Measurements from ENCODE around the gene TMEM204. TPM values are rescaled to one million over a fixed set of nuclear protein-coding genes. Genes with fewer than 3 reads are reported as not detected.

Gene TMEM204
- total RNA-seq, 2 experiments from 2014 or later: 60.6 to 73.5 TPM

- ChIA-PET CTCF (no interaction called here), POLR2A (no interaction called here)
- DNase-seq: no peak
- Mint-ChIP-seq H3K4me3 (no peak overlapping the region), H3K4me1 (peaks cover 42% of the 10 kb centered on the region), H3K27me3 (no peaks in the 10 kb centered on the region), H3K36me3 (ENCODE audit: low read depth) (peaks cover 23% of the 10 kb centered on the region), H3K9me3 (no peaks in the 10 kb centered on the region), H3K27ac (peak overlapping the region; percentile 25)
These were observed 1.9 kb upstream of the TMEM204 start for GRCh38 chr16:1531638-1531910.

DNA sequence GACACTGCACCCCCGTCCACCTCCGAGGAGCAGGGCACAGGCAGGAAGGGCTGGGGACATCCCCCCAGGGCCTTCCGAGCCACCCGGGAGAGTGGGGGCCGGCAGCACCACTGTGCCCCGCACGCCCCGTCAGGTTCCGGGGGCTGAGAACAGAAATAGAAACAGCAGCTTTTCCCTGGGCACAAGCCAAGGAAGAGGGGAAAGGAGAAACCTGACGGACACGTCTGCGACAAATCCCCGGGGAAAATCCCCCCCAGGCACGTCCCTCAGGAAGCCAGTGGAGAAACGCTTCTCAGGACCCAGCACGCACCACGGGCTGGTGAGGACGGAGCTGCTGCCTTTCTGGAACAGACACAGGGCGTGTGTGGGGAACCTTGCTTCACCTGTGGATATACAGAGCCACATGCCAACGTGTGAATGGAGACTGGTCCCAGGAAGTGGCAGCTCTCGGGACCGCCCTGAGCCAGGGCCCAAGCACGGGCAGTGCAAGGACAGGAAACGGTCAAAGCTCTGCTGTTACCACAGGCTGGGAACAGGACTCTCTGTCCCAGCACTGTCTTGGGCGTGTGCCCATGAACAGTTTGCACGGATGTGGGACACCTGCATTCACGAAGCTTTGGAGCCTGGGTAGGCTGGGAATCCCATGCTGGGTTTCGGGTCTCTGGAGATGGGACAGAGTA lies 1.2 kb upstream of the TMEM204 start:
- CTCF ChIA-PET: no interaction called here
- no peak for DNase-seq
- POLR2A ChIA-PET: no interaction called here
- Mint-ChIP-seq H3K9me3 (no peaks in the 10 kb centered on the region), H3K4me3 (no peak overlapping the region), H3K27me3 (no peaks in the 10 kb centered on the region), H3K4me1 (peaks cover 42% of the 10 kb centered on the region), H3K36me3 (ENCODE audit: low read depth) (peaks cover 29% of the 10 kb centered on the region), H3K27ac (peak overlapping the region; percentile 93)

- DNase-seq: no peak
- H3K36me3 Mint-ChIP-seq (ENCODE audit: low read depth): peaks cover 35% of the 10 kb centered on the region
- peaks cover 43% of the 10 kb centered on the region for H3K4me1 Mint-ChIP-seq
- POLR2A ChIA-PET: no interaction called here
- no peaks in the 10 kb centered on the region for H3K27me3 Mint-ChIP-seq
- H3K9me3 Mint-ChIP-seq: no peaks in the 10 kb centered on the region
- CTCF ChIA-PET: interaction anchor here (1.0 kb wide), 1 partner anchor 15 kb away, joined by 3 read pairs; no protein-coding TSS in a partner anchor
- peak overlapping the region; percentile 98 for H3K4me3 Mint-ChIP-seq
- H3K27ac Mint-ChIP-seq: peak overlapping the region; percentile 93
These were observed 695 bp upstream of the TMEM204 start for GRCh38 chr16:1532771-1533170.

DNA sequence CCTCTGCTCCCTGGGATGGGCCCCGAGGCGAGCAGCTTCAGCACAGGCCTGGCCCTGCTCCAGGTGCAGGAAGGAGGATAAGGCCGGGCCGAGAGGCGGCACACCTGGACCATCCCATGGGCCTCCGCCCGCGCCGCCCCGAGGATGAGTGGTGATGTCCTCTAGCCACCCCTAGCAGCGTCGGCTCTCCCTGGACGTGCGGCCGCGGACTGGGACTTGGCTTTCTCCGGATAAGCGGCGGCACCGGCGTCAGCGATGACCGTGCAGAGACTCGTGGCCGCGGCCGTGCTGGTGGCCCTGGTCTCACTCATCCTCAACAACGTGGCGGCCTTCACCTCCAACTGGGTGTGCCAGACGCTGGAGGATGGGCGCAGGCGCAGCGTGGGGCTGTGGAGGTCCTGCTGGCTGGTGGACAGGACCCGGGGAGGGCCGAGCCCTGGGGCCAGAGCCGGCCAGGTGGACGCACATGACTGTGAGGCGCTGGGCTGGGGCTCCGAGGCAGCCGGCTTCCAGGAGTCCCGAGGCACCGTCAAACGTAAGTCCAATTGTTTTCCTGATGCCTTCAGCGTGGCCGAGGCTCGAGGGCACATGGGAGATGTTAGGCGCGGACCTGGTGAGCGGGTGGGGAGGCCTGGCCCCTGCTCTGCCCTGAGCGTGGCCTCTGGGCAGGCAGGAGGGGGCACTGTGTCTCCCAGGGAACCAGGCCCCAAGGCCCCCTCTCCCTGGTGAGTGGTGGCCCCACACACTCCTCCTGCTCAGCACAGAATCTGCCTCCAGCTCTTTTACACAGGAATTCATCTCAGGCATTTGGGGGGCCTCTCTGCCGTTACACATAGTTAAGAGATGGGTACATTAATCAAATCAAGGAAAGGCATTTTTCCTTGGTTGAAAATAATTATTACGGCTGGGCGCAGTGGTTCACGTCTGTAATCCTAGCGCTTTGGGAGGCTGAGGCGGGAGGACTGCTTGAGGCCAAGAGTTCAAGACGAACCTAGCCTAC lies 855 bp downstream of the TMEM204 start:
- Mint-ChIP-seq H3K27ac (peak overlapping the region; percentile 93), H3K36me3 (ENCODE audit: low read depth) (peaks cover 39% of the 10 kb centered on the region), H3K4me1 (peaks cover 51% of the 10 kb centered on the region), H3K4me3 (peak overlapping the region; percentile 98), H3K27me3 (no peaks in the 10 kb centered on the region), H3K9me3 (no peaks in the 10 kb centered on the region)
- DNase-seq: no peak
- CTCF ChIA-PET: interaction anchor here (0.7 to 1.3 kb wide), 4 partner anchors 10 to 172 kb away, joined by 3 read pairs; partner anchors contain the start of gene MAPK8IP3
- POLR2A ChIA-PET: interaction anchor here (0.6 kb wide), 1 partner anchor 11 kb away, joined by 3 read pairs; no protein-coding TSS in a partner anchor

DNA sequence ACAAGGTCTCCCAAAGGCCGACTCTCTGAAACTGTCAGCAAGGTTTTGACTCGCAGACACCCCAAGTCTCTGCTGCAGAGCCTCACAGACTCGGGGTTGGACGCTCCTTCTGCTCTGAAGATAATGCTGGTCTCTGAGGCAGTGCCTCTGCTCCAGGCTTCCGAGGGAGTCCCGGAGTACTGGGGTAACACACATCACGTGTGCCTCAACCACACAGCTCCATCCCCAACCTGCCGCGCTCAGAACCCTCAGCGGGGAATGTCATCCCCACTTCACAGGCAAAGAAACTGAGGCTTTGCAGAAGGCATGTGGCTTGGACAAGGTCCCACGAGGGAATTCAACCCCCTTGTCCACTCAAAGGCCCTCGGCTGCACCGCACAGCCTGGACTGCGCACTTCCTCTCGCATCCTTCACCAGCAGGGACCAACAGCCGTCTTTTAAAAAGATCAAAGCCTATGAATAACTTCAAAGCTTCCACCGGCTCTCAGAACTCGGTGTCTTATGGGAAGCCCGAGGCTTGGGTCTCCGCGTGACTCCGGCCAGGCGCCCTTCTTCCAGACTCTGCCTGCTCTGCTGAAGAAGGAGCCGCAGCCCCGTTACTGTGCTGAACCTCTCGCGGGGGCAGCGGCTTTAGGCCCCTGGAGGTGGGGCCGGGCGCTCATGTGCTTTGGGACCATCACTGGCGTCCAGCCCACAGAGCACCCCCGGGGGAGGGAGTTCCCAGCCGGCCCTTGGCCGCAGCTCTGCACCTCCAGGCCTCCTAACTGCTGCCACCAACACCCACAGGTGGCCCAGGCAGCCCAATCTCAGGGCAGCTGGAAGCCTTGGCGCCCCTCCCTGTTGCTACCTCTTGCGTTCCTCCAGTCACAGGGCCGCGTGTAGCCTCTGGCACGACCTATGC lies 2.2 kb downstream of the TMEM204 start:
- H3K36me3 Mint-ChIP-seq (ENCODE audit: low read depth): peaks cover 49% of the 10 kb centered on the region

DNA sequence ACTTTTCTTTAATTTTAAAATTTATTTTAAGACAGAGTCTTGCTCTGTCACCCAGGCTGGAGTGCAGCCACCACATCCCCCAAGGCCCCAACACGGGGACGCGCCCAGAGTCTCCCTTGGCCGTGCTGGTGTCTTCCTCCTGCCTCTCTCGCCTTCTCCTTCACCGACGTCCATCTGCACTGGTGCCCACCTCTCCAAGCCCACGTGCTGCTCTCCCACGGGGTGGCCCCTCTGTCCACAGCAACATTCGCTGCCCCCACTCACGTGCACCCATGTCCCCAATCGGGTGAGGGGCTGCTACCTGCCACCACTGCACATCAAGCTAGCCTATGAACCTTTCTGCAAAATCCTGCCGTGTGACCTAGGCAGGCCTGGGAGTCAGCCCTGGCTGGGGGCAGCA lies 3.1 kb downstream of the TMEM204 start:
- peaks cover 53% of the 10 kb centered on the region for H3K36me3 Mint-ChIP-seq (ENCODE audit: low read depth)
- no peaks in the 10 kb centered on the region for H3K9me3 Mint-ChIP-seq
- peak overlapping the region; percentile 85 for H3K27ac Mint-ChIP-seq
- DNase-seq: no peak
- H3K4me3 Mint-ChIP-seq: peak overlapping the region; percentile 98
- peaks cover 58% of the 10 kb centered on the region for H3K4me1 Mint-ChIP-seq
- ChIA-PET POLR2A (no interaction called here), CTCF (interaction anchor here (0.5 to 1.0 kb wide), 2 partner anchors 10 to 1053 kb away, joined by 4 to 6 read pairs; no protein-coding TSS in a partner anchor)
- H3K27me3 Mint-ChIP-seq: no peaks in the 10 kb centered on the region

More for the DNA sequence above, 2.2 kb downstream of the TMEM204 start:
- peak overlapping the region; percentile 91 for H3K27ac Mint-ChIP-seq
- CTCF ChIA-PET: interaction anchor here (0.5 to 1.3 kb wide), 7 partner anchors 8 to 1054 kb away, joined by 3 to 6 read pairs (median 3); partner anchors contain the start of gene MAPK8IP3
- peak; percentile 49 for DNase-seq
- H3K4me3 Mint-ChIP-seq: peak overlapping the region; percentile 98
- POLR2A ChIA-PET: no interaction called here
- H3K9me3 Mint-ChIP-seq: no peaks in the 10 kb centered on the region
- no peaks in the 10 kb centered on the region for H3K27me3 Mint-ChIP-seq
- H3K4me1 Mint-ChIP-seq: peaks cover 52% of the 10 kb centered on the region

GRCh38 chr16:1537138-1537577 lies 3.7 kb downstream of the TMEM204 start:
- POLR2A ChIA-PET: no interaction called here
- peaks cover 58% of the 10 kb centered on the region for H3K36me3 Mint-ChIP-seq (ENCODE audit: low read depth)
- H3K27ac Mint-ChIP-seq: peak overlapping the region; percentile 85
- CTCF ChIA-PET: no interaction called here
- H3K27me3 Mint-ChIP-seq: no peaks in the 10 kb centered on the region
- no peaks in the 10 kb centered on the region for H3K9me3 Mint-ChIP-seq
- peak overlapping the region; percentile 98 for H3K4me3 Mint-ChIP-seq
- DNase-seq: no peak
- H3K4me1 Mint-ChIP-seq: peaks cover 64% of the 10 kb centered on the region

- peak overlapping the region; percentile 98 for H3K4me3 Mint-ChIP-seq
- peaks cover 65% of the 10 kb centered on the region for H3K4me1 Mint-ChIP-seq
- DNase-seq: peak; percentile 57
- CTCF ChIA-PET: interaction anchor here (0.5 to 0.7 kb wide), 4 partner anchors 65 to 424 kb away, joined by 3 to 4 read pairs (median 3); no protein-coding TSS in a partner anchor
- peaks cover 64% of the 10 kb centered on the region for H3K36me3 Mint-ChIP-seq (ENCODE audit: low read depth)
- no peaks in the 10 kb centered on the region for H3K27me3 Mint-ChIP-seq
- no peaks in the 10 kb centered on the region for H3K9me3 Mint-ChIP-seq
- POLR2A ChIA-PET: no interaction called here
- H3K27ac Mint-ChIP-seq: peak overlapping the region; percentile 85
These were observed 4.4 kb downstream of the TMEM204 start for GRCh38 chr16:1537763-1538289.

GRCh38 chr16:1538804-1539520 lies 5.5 kb downstream of the TMEM204 start:
- peaks cover 72% of the 10 kb centered on the region for H3K36me3 Mint-ChIP-seq (ENCODE audit: low read depth)
- H3K4me3 Mint-ChIP-seq: peak overlapping the region; percentile 98
- no peaks in the 10 kb centered on the region for H3K9me3 Mint-ChIP-seq
- no peaks in the 10 kb centered on the region for H3K27me3 Mint-ChIP-seq
- ChIA-PET CTCF (interaction anchor here (0.7 to 0.8 kb wide), 2 partner anchors 299 to 425 kb away, joined by 3 read pairs; no protein-coding TSS in a partner anchor), POLR2A (no interaction called here)
- H3K4me1 Mint-ChIP-seq: peaks cover 69% of the 10 kb centered on the region
- DNase-seq: peak; percentile 40
- peak overlapping the region; percentile 61 for H3K27ac Mint-ChIP-seq

DNA sequence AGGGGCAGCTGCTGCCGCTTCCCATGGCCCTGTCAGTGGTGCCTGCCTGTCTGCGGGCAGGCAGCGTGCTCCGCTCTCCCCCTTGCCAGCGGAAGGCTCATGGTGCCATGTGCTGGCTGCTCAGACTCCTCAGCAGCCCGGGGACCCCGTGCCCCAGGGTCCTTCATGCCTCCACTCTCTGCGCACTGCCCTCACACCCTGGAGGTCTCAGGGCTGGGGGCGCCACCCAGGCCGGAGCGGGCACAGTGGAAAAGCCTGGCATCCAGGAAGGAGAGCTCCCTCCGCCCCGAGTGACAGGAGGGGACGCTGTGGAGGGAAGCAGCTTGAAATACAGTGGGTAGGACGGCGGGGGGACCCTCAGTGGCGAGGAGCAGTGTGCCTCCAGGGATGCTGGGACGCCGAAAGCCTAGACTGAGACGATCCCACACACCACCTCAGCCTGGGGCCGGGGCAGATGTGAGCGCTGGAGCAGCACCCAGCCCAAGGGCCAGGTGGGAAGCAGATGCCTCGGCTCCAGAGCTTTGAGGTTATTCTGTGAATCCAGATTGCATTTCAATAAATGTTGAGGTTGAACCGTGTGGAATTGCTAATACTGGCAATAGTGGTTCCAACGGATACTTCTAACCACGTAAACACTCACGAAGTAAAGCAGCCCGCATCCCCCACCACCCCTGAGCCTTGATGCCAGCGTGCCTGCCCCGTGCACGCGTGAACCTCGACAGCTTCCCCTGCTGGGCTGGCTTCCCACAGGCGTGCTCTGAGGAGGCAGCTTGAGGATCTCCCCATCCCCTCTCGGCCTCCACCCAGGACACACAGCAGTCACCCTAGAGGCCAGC lies 6.5 kb downstream of the TMEM204 start:
- DNase-seq: no peak
- no peaks in the 10 kb centered on the region for H3K27me3 Mint-ChIP-seq
- ChIA-PET CTCF (no interaction called here), POLR2A (no interaction called here)
- peaks cover 71% of the 10 kb centered on the region for H3K36me3 Mint-ChIP-seq (ENCODE audit: low read depth)
- H3K4me1 Mint-ChIP-seq: peaks cover 74% of the 10 kb centered on the region
- no peaks in the 10 kb centered on the region for H3K9me3 Mint-ChIP-seq
- H3K4me3 Mint-ChIP-seq: no peak overlapping the region
- H3K27ac Mint-ChIP-seq: no peak overlapping the region

- no peaks in the 10 kb centered on the region for H3K27me3 Mint-ChIP-seq
- CTCF ChIA-PET: no interaction called here
- POLR2A ChIA-PET: no interaction called here
- H3K4me1 Mint-ChIP-seq: peaks cover 80% of the 10 kb centered on the region
- peaks cover 71% of the 10 kb centered on the region for H3K36me3 Mint-ChIP-seq (ENCODE audit: low read depth)
- no peak overlapping the region for H3K4me3 Mint-ChIP-seq
- DNase-seq: no peak
- H3K9me3 Mint-ChIP-seq: no peaks in the 10 kb centered on the region
- peak overlapping the region; percentile 54 for H3K27ac Mint-ChIP-seq
These were observed 7.0 kb downstream of the TMEM204 start for GRCh38 chr16:1540556-1540855.
